H1 (cell line): ENCODE results near the gene PPM1F. TPM values are rescaled to one million over a fixed set of nuclear protein-coding genes. Genes with fewer than 3 reads are reported as not detected.

ENCODE experiments used
- SRF ChIP-seq: IDR thresholded peaks from 2 replicates; pipeline ENCODE4 v1.6.1; 2011; ENCODE audit warnings: mild to moderate bottlenecking, low read depth, low read length, moderate library complexity
- ZNF274 ChIP-seq: IDR thresholded peaks from 2 replicates; pipeline ENCODE4 v1.7.0; 2012; ENCODE audit warnings: low read length, borderline replicate concordance; ENCODE audit errors: extremely low read depth
- polyA plus RNA-seq, 7 experiments: library from polyadenylated mRNA; depleted of rRNA in 3 of 7; stranded (reverse) in 5 of 7; unstranded in 2 of 7; fragments of >200 nt in 5 of 7; fragments of 200-250 nt in 2 of 7; gene quantifications; 1 replicate in 5 of 7; 2 replicates in 1 of 7; 4 replicates in 1 of 7; pipeline versions ENCODE4 v1.2.1 to v1.2.3, GENCODE V29; 2011 to 2013; ENCODE audit warnings: missing spikeins in 2 of 7, mixed read lengths in 2 of 7
- total RNA-seq: library from RNA; stranded (reverse); fragmentation: NEBNext Ultra II Directional; extraction: Animal tissue kit (Norgen Biotek cat#: 25700); gene quantifications from 2 replicates; pipeline ENCODE4 v1.2.1, GENCODE V29; 2021

The PPM1F gene
- total and polyA plus RNA-seq, 2 of the 8 experiments (the other 6 are each of a cell fraction or from before 2014, with no cell fraction given): 12.4 to 22.8 TPM

DNA sequence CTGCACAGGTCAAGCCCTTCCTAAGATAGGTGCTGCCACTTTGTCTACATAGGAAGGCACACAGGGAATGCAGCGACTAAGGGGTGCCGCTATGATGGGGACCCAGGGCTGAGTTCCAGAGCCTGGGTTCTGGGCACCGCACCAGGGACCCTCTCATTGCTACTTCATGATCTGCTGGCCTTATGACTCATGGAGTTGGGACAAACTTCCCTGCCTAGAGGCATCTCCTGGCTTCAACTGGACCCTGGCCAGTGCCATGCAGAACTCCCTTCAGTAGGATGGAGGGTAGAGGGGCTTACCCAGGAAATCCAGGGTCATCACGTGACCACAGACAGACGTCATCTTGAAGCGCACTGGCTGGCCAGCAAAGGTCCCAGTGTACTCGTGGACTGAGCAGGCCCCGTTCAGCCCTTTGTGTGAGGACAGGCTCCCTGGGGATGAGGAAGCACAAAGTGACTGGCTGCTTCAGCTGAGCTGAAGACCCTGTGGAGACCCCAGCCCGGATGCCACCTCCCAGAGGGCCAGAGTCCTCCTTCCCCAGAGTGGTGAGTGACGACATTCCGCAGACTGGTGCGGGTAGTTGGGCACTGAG is 21.5 kb upstream of the PPM1F start (continued):
- no peak for TF ChIP-seq SRF
- no peak for TF ChIP-seq ZNF274
